Measurements from ENCODE around the gene CSRP2.
A peak's percentile ranks its signal among the peaks of the same experiment; 100 is the strongest.

The CSRP2 gene

GRCh38 chr12:76878899-76879709, at the start of gene CSRP2:
CSRP2 (minus strand) TSS chr12:76879019; CDS start chr12:76866260, 12,759 bp downstream.
- peak; percentile 82 to 87 for DNase-seq

- no peak for DNase-seq
These were observed 48.5 kb upstream of the CSRP2 start for GRCh38 chr12:76927170-76927784.

GRCh38 chr12:76925135-76925534, 46.3 kb upstream of the CSRP2 start:
- DNase-seq, result no peak

- no peak for DNase-seq
These were observed 44.0 kb upstream of the CSRP2 start for GRCh38 chr12:76922866-76923265.

- DNase-seq, result no peak
These were observed 43.3 kb upstream of the CSRP2 start for GRCh38 chr12:76921891-76922664.

GRCh38 chr12:76921100-76921471, 42.3 kb upstream of the CSRP2 start:
- DNase-seq, result no peak

- DNase-seq, result no peak
These were observed 41.6 kb upstream of the CSRP2 start for GRCh38 chr12:76920172-76921099.

GRCh38 chr12:76919383-76920171, 40.8 kb upstream of the CSRP2 start:
- DNase-seq, result no peak

GRCh38 chr12:76916170-76916540, 37.3 kb upstream of the CSRP2 start:
- no peak for DNase-seq

- no peak for DNase-seq
These were observed 36.7 kb upstream of the CSRP2 start for GRCh38 chr12:76915361-76916169.

GRCh38 chr12:76914102-76914859, 35.5 kb upstream of the CSRP2 start:
- DNase-seq, result no peak

GRCh38 chr12:76909290-76909689, 30.5 kb upstream of the CSRP2 start:
- no peak for DNase-seq

- no peak for DNase-seq
These were observed 29.6 kb upstream of the CSRP2 start for GRCh38 chr12:76908303-76909017.

GRCh38 chr12:76901628-76902380, 23.0 kb upstream of the CSRP2 start:
- DNase-seq, result no peak

GRCh38 chr12:76899522-76899921, 20.7 kb upstream of the CSRP2 start:
- no peak for DNase-seq

- DNase-seq, result no peak
These were observed 19.6 kb upstream of the CSRP2 start for GRCh38 chr12:76898442-76898841.

- no peak for DNase-seq
These were observed 17.5 kb upstream of the CSRP2 start for GRCh38 chr12:76896274-76896673.

- no peak for DNase-seq
These were observed 17.0 kb upstream of the CSRP2 start for GRCh38 chr12:76895796-76896195.

GRCh38 chr12:76891609-76892008, 12.8 kb upstream of the CSRP2 start:
- no peak for DNase-seq
